GM12878 (cell line): ENCODE measurements around the gene TLE2. TPM values are rescaled to one million over a fixed set of nuclear protein-coding genes. Genes with fewer than 3 reads are reported as not detected.
A peak's percentile ranks its signal among the peaks of the same experiment; 100 is the strongest.

ENCODE experiments used
- ATAC-seq: fragments of 200-7000 bp; cut with Tn5 transposase; 3 replicates; pipeline ENCODE4 v1.9.1; 2020; ENCODE audit warnings: mild to moderate bottlenecking, moderate library complexity
- BruUV-seq: library from RNA; stranded (reverse); fragments of 400-500 nt; replicated peaks from 2 replicates; lab custom pipeline; 2021; lab: Mats Ljungman, UMichigan
- CTCF ChIA-PET: fragments of 300-600 bp; sonication (Branson Sonifier 250); formaldehyde crosslinking; extraction: SDS; loops from one replicate; lab custom pipeline; 2021; ENCODE audit warnings: inconsistent platforms; lab: Yijun Ruan, JAX
- POLR2A ChIA-PET: fragments of 350-600 bp; formaldehyde crosslinking; extraction: SDS; loops from one replicate; lab custom pipeline; 2021; ENCODE audit warnings: inconsistent platforms; lab: Charles Lee
- RAD21 ChIA-PET: fragments of 300-600 bp; sonication (Branson Sonifier 250); formaldehyde crosslinking; loops from one replicate; lab custom pipeline; 2023; ENCODE audit warnings: antibody characterized with exemption; ENCODE audit not compliant: unreplicated experiment; lab: Charles Lee
- SMC1A ChIA-PET: fragments of 300-600 bp; sonication (Branson Sonifier 250); formaldehyde crosslinking; loops from one replicate; lab custom pipeline; 2023; ENCODE audit not compliant: unreplicated experiment, uncharacterized antibody; lab: Charles Lee
- DNase-seq: peaks from one replicate; pipeline ENCODE4 v3.0.0-alpha.2; 2011; ENCODE audit warnings: low read depth, low spot score
- FAIRE-seq: peaks from 3 replicates; lab custom pipeline; 2011; peaks lifted over from hg19 to GRCh38; lab: Jason Lieb, UNC
- H2AFZ ChIP-seq: 2 replicates; pipeline ENCODE4 v1.6.0; 2011; ENCODE audit warnings: low read depth, low read length, control low read depth; ENCODE audit not compliant: control insufficient read depth
- H3K27ac ChIP-seq: 2 replicates; pipeline ENCODE4 v1.5.1; 2011; ENCODE audit warnings: control low read depth; ENCODE audit not compliant: control insufficient read depth, insufficient read depth
- H3K27me3 ChIP-seq, 2 experiments: replicated peaks in 1 of 2; 2 replicates each; pipeline versions ENCODE4 v1.6.0 to v1.6.1; 2011; ENCODE audit warnings: low read length in 1 of 2; ENCODE audit not compliant: control insufficient read depth in 2 of 2, insufficient read depth in 2 of 2
- H3K36me3 ChIP-seq, 2 experiments: 2 replicates each; pipeline ENCODE4 v1.5.1; 2011; ENCODE audit warnings: low read length in 1 of 2; ENCODE audit not compliant: control insufficient read depth in 2 of 2, insufficient read depth in 2 of 2
- H3K4me1 ChIP-seq: 2 replicates; pipeline ENCODE4 v1.6.1; 2011; ENCODE audit warnings: mild to moderate bottlenecking, low read length, moderate library complexity, mixed read lengths; ENCODE audit not compliant: control insufficient read depth, insufficient read depth
- H3K4me2 ChIP-seq: 2 replicates; pipeline ENCODE4 v1.6.0; 2011; ENCODE audit warnings: control low read depth; ENCODE audit not compliant: control insufficient read depth, insufficient read depth
- H3K4me3 ChIP-seq: fragments of 200-600 bp; sonication (generic); 2 replicates; pipeline ENCODE4 v1.5.1; 2016
- H3K79me2 ChIP-seq: 2 replicates; pipeline ENCODE4 v1.6.0; 2011; ENCODE audit warnings: low read length; ENCODE audit not compliant: control insufficient read depth, insufficient read depth
- H3K9ac ChIP-seq: 2 replicates; pipeline ENCODE4 v1.8.0; 2011; ENCODE audit warnings: low read length, control low read depth, mixed read lengths; ENCODE audit not compliant: control insufficient read depth, insufficient read depth
- H3K9me3 ChIP-seq: replicated peaks from 3 replicates; pipeline ENCODE4 v1.5.1; 2011; ENCODE audit warnings: mild to moderate bottlenecking, low read length; ENCODE audit not compliant: control insufficient read depth, insufficient read depth
- H4K20me1 ChIP-seq: 2 replicates; pipeline ENCODE4 v1.6.0; 2011; ENCODE audit not compliant: control insufficient read depth, insufficient read depth
- GABPA ChIP-seq: IDR thresholded peaks from 2 replicates; pipeline ENCODE4 v1.6.1; 2014; ENCODE audit warnings: antibody characterized with exemption, low read depth, mild to moderate bottlenecking, inconsistent platforms
- HDGF ChIP-seq: fragments of 450-650 bp; IDR thresholded peaks from 2 replicates; pipeline ENCODE4 v1.6.1; 2016; ENCODE audit warnings: antibody characterized with exemption
- IKZF1 ChIP-seq: fragments of 450-650 bp; conservative IDR thresholded peaks from 2 replicates; pipeline ENCODE4 v1.6.1; 2017; ENCODE audit warnings: antibody characterized with exemption, mild to moderate bottlenecking
- MTA2 ChIP-seq: fragments of 450-650 bp; IDR thresholded peaks from 2 replicates; pipeline ENCODE4 v1.6.1; 2016; ENCODE audit warnings: low read depth, mild to moderate bottlenecking, moderate library complexity
- NRF1 ChIP-seq: conservative IDR thresholded peaks from 2 replicates; pipeline ENCODE4 v1.6.1; 2011; ENCODE audit warnings: mild to moderate bottlenecking, low read depth, low read length, improper control_type of control experiment
- RELA ChIP-seq: fragments of 450-650 bp; IDR thresholded peaks from 2 replicates; pipeline ENCODE4 v1.8.0; 2014; ENCODE audit warnings: borderline replicate concordance; ENCODE audit not compliant: partially characterized antibody
- SMAD1 ChIP-seq: fragments of 450-650 bp; IDR thresholded peaks from 2 replicates; pipeline ENCODE4 v1.6.1; 2018; ENCODE audit warnings: mild to moderate bottlenecking, low read depth; ENCODE audit not compliant: partially characterized antibody
- WGBS: methylation state at CpG from one replicate; pipeline ENCODE4 v1.1.6; 2016; ENCODE audit warnings: low lambda C conversion rate; ENCODE audit not compliant: insufficient replicate concordance, insufficient coverage; ENCODE audit errors: missing lambda C conversion rate; 5-methylcytosine and 5-hydroxymethylcytosine counted together
- in situ Hi-C: fragments of 300-500 bp; cut with MboI; formaldehyde crosslinking; loops from 9 replicates; pipeline ENCODE4 v1.14.3; 2018; ENCODE audit warnings: mixed read lengths
- intact Hi-C: fragments of 100-400 bp; cut with micrococcal nuclease; formaldehyde crosslinking; loops from one replicate; pipeline ENCODE4 v1.14.2; 2022; ENCODE audit not compliant: unreplicated experiment
- polyA plus RNA-seq, 11 experiments: library from polyadenylated mRNA; depleted of rRNA in 4 of 11; unstranded in 6 of 11; stranded (reverse) in 5 of 11; fragments of >200 nt; fragmentation: Nextera tagmentation in 4 of 11; fragmentation: Illumina TruSeq in 1 of 11; extraction: Ambion mirVana in 4 of 11; extraction: Trizol in 1 of 11; gene quantifications; 1 replicate in 1 of 11; 2 replicates in 10 of 11; pipeline versions ENCODE4 v1.2.1 to v1.2.3, GENCODE V29; 2011 to 2016; ENCODE audit warnings: inconsistent platforms in 2 of 11, missing spikeins in 2 of 11, low read depth in 1 of 11
- total RNA-seq, 4 experiments: library from RNA; depleted of rRNA in 3 of 4; stranded (reverse); fragments of >200 nt in 3 of 4; fragmentation: Illumina TruSeq in 1 of 4; extraction: Trizol in 1 of 4; gene quantifications; 2 replicates each; pipeline versions ENCODE4 v1.2.1 to v1.2.3, GENCODE V29; 2013 to 2021
- TF ChIP-seq, protein P1 (sequence below): IDR thresholded peaks from 2 replicates; pipeline ENCODE4 v1.6.1; 2012; ENCODE audit warnings: low read depth, low read length, improper control_type of control experiment
- TF ChIP-seq, protein P2 (sequence below): fragments of 450-650 bp; IDR thresholded peaks from 2 replicates; pipeline ENCODE4 v1.6.1; 2017; ENCODE audit warnings: mild to moderate bottlenecking
- TF ChIP-seq, protein P3 (sequence below): fragments of 450-650 bp; IDR thresholded peaks from 2 replicates; pipeline ENCODE4 v1.6.1; 2016; ENCODE audit warnings: mild to moderate bottlenecking, moderate library complexity, borderline replicate concordance
- TF ChIP-seq, protein P4 (sequence below): fragments of 450-650 bp; formaldehyde crosslinking; IDR thresholded peaks from 2 replicates; pipeline ENCODE4 v1.4.0; 2022; ENCODE audit warnings: mild to moderate bottlenecking, moderate library complexity

The TLE2 gene
- total and polyA plus RNA-seq, 10 of the 15 experiments (the other 5 are each of a cell fraction or from before 2014, with no cell fraction given) = 0.05 to 0.21 (median 0.11) TPM; not detected in 5

DNA sequence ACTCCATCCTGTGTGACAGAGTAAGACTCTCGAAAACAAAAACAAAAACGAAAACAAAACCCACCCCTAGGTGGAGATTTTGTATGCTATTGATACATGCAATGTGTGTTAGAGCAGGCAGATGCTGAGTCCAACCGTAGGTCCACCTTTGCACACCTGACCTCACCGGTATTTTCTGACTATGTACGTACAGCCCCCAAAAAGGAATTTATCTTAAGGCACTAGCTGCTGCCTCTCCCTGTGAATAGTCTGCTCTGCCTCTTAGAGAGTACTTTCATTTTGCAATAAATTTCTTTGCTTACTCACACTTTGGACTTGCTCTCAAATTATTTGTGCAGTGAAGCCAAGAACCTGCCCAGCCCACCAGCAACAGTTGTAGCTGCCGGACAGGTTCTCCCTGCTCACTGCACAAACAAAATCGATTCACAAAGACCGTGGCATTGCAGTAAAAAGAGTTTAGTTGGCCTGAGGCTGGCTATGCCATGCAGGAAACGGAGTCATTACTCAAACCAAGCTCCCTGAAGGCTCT lies 76.1 kb downstream of the TLE2 start:
- BruUV-seq = no TSS peak
- peaks cover 17% of the 10 kb centered on the region for H3K79me2 ChIP-seq
- WGBS = under 1% methylated on average over 9 of the region's 9 CpGs
- RAD21 ChIA-PET = interaction anchor here (1.1 kb wide), 1 partner anchor 14 kb away, joined by 4 read pairs; no protein-coding TSS in a partner anchor
- in situ Hi-C loops (no loop called here), intact Hi-C loops (no loop called here)
- SMC1A ChIA-PET = interaction anchor here (1.4 kb wide), 1 partner anchor 122 kb away, joined by 3 read pairs; no protein-coding TSS in a partner anchor
- DNase-seq (no peak), FAIRE-seq (no peak), ATAC-seq (no peak)
- H3K4me3 ChIP-seq = no peak overlapping the region
- no peak overlapping the region for H3K27ac ChIP-seq
- H3K27me3 ChIP-seq = no peaks in the 10 kb centered on the region
- POLR2A ChIA-PET = no interaction called here
- H3K4me2 ChIP-seq = peak overlapping the region; percentile 1; the same call in 1 of the 2 replicates
- peaks cover 3% of the 10 kb centered on the region for H3K4me1 ChIP-seq
- peak overlapping the region; percentile 54 for H2AFZ ChIP-seq
- no peaks in the 10 kb centered on the region for H3K9me3 ChIP-seq
- H3K36me3 ChIP-seq = no peaks in the 10 kb centered on the region
- H4K20me1 ChIP-seq = no peaks in the 10 kb centered on the region
- CTCF ChIA-PET = interaction anchor here (1.0 to 4.3 kb wide), 7 partner anchors 10 to 211 kb away, joined by 3 to 32 read pairs (median 10); no protein-coding TSS in a partner anchor
- TF ChIP-seq HDGF (no peak), GABPA (no peak), RELA (no peak), NRF1 (no peak), SMAD1 (no peak), IKZF1 (no peak), MTA2 (no peak)
- TF ChIP-seq, protein P1, sequence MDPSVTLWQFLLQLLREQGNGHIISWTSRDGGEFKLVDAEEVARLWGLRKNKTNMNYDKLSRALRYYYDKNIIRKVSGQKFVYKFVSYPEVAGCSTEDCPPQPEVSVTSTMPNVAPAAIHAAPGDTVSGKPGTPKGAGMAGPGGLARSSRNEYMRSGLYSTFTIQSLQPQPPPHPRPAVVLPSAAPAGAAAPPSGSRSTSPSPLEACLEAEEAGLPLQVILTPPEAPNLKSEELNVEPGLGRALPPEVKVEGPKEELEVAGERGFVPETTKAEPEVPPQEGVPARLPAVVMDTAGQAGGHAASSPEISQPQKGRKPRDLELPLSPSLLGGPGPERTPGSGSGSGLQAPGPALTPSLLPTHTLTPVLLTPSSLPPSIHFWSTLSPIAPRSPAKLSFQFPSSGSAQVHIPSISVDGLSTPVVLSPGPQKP = no peak
- TF ChIP-seq, protein P2, sequence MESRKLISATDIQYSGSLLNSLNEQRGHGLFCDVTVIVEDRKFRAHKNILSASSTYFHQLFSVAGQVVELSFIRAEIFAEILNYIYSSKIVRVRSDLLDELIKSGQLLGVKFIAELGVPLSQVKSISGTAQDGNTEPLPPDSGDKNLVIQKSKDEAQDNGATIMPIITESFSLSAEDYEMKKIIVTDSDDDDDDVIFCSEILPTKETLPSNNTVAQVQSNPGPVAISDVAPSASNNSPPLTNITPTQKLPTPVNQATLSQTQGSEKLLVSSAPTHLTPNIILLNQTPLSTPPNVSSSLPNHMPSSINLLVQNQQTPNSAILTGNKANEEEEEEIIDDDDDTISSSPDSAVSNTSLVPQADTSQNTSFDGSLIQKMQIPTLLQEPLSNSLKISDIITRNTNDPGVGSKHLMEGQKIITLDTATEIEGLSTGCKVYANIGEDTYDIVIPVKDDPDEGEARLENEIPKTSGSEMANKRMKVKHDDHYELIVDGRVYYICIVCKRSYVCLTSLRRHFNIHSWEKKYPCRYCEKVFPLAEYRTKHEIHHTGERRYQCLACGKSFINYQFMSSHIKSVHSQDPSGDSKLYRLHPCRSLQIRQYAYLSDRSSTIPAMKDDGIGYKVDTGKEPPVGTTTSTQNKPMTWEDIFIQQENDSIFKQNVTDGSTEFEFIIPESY = no peak
- TF ChIP-seq, protein P3, sequence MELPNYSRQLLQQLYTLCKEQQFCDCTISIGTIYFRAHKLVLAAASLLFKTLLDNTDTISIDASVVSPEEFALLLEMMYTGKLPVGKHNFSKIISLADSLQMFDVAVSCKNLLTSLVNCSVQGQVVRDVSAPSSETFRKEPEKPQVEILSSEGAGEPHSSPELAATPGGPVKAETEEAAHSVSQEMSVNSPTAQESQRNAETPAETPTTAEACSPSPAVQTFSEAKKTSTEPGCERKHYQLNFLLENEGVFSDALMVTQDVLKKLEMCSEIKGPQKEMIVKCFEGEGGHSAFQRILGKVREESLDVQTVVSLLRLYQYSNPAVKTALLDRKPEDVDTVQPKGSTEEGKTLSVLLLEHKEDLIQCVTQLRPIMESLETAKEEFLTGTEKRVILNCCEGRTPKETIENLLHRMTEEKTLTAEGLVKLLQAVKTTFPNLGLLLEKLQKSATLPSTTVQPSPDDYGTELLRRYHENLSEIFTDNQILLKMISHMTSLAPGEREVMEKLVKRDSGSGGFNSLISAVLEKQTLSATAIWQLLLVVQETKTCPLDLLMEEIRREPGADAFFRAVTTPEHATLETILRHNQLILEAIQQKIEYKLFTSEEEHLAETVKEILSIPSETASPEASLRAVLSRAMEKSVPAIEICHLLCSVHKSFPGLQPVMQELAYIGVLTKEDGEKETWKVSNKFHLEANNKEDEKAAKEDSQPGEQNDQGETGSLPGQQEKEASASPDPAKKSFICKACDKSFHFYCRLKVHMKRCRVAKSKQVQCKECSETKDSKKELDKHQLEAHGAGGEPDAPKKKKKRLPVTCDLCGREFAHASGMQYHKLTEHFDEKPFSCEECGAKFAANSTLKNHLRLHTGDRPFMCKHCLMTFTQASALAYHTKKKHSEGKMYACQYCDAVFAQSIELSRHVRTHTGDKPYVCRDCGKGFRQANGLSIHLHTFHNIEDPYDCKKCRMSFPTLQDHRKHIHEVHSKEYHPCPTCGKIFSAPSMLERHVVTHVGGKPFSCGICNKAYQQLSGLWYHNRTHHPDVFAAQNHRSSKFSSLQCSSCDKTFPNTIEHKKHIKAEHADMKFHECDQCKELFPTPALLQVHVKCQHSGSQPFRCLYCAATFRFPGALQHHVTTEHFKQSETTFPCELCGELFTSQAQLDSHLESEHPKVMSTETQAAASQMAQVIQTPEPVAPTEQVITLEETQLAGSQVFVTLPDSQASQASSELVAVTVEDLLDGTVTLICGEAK = no peak
- TF ChIP-seq, protein P4, sequence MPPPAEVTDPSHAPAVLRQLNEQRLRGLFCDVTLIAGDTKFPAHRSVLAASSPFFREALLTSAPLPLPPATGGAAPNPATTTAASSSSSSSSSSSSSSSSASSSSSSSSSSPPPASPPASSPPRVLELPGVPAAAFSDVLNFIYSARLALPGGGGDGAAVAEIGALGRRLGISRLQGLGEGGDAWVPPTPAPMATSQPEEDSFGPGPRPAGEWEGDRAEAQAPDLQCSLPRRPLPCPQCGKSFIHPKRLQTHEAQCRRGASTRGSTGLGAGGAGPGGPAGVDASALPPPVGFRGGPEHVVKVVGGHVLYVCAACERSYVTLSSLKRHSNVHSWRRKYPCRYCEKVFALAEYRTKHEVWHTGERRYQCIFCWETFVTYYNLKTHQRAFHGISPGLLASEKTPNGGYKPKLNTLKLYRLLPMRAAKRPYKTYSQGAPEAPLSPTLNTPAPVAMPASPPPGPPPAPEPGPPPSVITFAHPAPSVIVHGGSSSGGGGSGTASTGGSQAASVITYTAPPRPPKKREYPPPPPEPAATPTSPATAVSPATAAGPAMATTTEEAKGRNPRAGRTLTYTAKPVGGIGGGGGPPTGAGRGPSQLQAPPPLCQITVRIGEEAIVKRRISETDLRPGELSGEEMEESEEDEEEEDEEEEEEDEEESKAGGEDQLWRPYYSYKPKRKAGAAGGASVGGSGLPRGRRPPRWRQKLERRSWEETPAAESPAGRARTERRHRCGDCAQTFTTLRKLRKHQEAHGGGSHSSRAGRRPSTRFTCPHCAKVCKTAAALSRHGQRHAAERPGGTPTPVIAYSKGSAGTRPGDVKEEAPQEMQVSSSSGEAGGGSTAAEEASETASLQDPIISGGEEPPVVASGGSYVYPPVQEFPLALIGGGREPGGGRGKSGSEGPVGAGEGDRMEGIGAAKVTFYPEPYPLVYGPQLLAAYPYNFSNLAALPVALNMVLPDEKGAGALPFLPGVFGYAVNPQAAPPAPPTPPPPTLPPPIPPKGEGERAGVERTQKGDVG (CRISPR knock-in tag) = no peak
- no peak overlapping the region for H3K9ac ChIP-seq
